Right renal pelvis (tissue), 4 donors: ENCODE results near the gene TASP1. TPM values are rescaled to one million over a fixed set of nuclear protein-coding genes. Genes with fewer than 3 reads are reported as not detected.
"Not testable (repeated sequence)": the region's sequence is repeated elsewhere in the genome, so short reads cannot be mapped to it uniquely, and the experiment has no call there.

Experiments
- DNase-seq, 4 donors: peaks; one replicate each; pipeline ENCODE4 v3.0.0-alpha.2; 2013; ENCODE audit warnings: low read depth in 4 of 4, low spot score in 3 of 4, missing footprints in 1 of 4
- polyA plus RNA-seq, 4 donors: library from polyadenylated mRNA; unstranded; fragments of 120-200 nt; gene quantifications; one replicate each; pipeline ENCODE4 v1.2.1, GENCODE V29; 2013; ENCODE audit not compliant: insufficient read length in 4 of 4

The TASP1 gene
- polyA plus RNA-seq, 4 donors = 14.3 to 15.0 (median 14.7) TPM

DNA sequence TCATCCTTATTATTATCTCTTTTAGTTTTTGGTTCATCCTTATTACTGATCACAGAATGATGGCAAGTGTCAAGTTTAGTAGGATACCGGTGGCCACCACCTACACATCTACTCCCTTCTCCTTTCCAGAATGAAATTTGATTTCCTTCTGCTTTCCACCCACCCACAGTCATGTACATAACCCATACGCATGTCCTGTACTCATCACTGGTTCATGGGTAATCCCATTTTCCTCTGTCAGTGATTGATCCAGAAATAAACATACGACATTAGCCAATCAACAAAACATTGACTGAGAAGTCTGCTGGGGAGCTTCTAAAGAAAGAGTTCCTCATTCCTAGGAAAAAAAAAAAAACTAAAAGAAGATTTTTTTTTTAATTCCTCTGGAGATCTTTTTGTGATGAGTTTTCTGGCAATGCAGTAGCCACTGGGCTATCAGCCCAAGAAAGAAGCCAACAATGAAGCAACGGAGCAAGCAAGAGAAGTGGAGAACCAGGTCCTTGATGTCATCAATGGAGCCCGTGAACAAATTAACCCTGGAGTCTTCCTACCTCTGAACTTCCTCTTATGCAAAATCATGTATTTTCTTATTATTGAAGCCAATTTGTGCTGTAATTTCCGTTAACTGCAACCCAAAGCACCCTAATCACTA lies 127.8 kb downstream of the TASP1 start:
- DNase-seq = no peak

DNA sequence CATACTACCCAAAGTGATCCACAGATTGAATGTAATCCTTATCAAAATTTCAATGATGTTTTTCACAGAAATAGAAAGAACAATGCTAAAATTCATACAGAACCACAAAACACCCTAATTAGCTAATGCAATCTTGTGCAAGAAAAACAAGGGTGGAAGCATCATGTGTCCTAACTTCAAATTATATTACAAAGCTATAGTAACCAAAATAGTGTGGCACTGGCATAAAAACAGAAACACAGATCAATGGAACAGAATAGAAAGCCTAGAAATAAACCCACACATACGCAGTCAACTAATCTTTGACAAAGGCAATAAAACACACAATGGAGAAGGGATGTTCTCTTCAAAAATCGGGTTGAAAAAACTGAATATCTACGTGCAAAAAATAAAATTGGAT lies 131.1 kb downstream of the TASP1 start:
- DNase-seq = no peak

DNA sequence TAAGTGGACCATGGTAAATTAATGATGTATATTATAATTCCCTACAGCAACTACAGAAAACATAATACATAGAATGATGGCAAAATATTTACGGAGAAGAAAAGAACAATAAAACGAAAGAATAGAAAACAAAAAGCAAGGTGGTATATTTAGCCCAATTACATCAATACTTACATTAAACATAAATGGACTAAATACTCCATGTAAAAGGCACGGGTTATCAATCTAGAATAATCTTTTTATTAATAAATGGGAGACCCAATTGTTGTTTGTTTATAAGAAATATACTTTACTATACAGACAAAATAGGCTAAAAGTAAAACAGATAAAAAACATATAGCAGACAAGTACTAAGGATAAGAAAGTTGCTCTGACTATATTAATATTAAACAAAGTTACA lies 137.2 kb downstream of the TASP1 start:
- DNase-seq = no peak

DNA sequence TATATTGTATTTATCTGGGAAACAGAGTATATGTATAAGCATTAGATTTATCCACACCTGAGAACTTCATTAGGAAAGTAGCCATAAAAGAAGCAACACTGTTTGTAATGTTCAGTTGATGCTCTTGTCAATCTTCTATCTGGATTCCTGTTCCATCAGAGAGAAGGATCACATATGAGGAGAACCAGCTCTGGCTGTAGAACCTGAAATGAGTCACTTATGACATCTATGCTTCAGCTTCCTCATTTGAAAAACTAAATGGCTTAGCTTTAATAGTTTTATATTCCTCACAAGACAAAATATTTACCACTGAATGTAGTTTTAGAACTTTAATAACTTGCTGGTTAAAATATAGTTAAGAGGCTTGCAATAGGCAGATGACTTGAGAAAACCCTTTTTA lies 144.7 kb downstream of the TASP1 start:
- no peak for DNase-seq

DNA sequence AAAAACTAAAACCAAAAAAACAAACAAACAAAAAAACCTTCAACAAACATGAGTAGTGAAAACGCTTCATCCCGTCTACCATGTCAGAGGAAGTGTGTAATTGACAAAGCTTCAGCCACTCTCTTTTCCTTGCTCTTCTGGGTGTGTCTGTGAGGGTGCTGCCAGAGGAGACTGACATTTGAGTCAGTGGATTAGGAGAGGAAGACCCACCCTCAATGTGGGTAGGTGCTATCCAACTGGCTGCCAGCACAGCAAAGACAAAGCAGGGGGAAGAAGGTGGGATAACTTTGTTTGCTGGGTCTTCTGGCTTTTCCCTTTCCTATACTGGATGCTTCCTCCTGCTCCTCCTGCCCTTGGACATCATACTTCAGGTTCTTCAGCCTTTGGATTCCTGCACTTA lies 145.6 kb downstream of the TASP1 start:
- DNase-seq = no peak

DNA sequence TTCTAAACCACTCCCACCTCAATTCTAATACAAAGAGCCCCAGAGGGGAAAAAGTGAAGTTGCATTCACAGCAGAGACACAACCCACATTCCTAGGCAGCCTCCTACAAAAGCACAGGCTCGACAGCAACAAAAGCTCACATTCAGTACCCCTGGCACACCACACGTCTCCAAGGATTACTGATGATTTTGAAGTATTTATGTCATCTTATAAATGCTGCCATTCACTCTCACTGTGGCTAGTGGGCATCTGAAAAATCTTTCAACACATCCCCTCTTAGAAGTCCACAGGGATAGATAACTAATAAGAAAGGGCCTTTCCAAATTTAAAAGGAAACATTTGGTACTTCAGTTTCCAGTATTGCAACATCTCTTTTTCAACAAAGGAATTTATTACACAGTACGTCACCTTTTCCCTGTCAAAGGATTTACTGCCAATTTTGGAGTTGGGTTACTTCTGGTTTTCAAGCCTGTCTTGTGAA lies 146.7 kb downstream of the TASP1 start:
- no peak for DNase-seq

DNA sequence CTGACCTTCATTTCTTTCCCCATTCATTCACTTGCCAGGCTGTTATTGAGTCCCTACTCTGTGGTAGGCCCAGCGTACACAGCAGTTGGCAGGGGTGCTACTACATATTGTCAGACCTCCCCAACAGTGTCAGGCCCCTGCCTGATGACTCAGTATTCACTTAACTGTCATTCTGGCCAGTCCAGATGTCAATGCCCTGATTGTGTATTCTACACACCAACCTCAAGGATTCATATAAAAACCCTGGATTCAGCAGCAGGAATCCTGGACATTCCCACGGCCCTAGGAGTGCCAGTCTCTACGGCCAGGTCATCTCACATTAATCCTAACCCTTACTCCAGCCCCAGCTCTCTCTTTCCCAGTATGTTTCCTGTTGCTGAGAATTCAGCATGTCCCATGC lies 151.5 kb downstream of the TASP1 start:
- no peak for DNase-seq

DNA sequence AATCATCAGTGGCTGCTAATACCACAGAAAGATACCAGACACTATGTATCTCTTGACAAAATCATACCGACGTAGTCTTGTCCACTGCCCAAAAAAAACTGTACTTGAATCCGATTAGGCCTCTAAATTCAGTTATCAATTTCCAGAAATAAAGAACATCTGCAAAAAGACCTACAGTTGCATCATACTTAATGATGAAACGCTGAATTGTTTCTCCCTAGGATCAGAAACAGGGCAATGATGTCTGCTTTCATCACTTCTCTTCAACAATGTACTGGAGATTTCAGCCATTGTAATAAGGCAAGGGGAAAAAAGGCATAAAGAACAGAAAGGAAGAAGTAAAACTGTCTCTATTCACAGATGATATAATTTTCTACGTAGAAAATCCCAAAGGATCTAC lies 152.0 kb downstream of the TASP1 start:
- no peak for DNase-seq

DNA sequence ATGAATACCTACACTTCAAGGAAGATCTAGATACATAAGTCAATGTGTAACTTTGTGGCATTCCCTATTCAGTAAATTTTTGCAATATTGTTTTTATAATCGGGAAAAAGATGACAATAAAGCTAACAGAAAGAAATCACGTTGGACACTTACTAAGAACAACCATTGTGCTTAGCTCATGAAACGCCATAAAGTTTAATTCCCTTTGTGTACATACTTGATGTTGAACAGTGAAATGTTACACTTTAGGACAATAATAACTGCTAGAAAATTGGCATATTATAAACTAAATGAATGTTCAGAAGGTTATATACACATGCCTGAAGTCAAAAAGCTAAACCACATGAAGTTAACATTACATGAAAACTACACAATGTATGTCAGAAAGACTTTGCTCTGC lies 153.2 kb downstream of the TASP1 start:
- no peak for DNase-seq

DNA sequence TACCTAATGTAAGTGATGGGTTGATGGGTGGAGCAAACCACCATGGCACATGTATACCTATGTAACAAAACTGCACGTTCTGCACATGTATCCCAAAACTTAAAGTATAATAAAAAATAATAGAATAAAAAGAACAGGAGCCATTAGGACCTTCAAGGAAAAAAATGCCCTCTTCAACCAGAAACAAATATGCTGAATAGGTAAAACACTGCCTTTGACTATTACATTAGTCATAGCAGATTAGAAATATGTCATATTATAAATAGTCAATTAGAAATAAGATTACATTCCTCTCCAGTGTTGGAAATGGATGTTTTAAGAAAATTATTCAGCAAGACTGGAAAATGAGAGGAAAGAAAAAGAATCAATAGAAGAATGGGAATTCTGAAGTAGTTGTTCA lies 153.7 kb downstream of the TASP1 start:
- not testable (repeated sequence) for DNase-seq

DNA sequence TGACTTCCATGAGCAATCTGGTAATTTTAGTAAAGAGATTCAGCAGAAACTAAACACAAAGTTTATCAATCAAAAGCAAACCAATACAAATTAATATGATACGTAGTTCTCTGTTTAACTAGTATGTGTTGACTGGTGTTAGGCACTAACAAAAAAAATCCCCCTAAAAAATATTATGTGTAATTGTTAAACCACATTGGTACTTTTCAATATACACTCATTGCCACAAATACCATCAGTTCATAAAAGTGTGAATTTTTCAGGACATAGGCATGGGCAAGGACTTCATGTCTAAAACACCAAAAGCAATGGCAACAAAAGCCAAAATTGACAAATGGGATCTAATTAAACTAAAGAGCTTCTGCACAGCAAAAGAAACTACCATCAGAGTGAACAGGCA lies 155.3 kb downstream of the TASP1 start:
- not testable (repeated sequence) for DNase-seq

DNA sequence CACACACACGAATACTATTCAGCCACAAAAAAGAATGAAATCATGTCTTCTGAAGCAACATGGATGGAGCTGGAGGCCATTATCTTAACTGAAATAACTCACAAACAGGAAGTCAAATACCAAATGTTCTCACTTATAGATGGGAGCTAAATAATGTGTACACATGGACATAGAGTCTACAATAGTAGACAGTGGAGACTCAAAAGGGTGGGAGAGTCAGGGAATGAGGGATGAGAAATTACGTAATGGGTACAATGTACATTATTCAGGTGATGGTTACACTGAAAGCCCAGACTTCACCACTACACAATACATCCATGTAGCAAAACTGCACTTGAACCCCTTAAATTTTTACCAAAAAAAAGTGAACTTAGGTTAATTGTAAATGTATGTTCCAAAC lies 160.4 kb downstream of the TASP1 start:
- DNase-seq = no peak

DNA sequence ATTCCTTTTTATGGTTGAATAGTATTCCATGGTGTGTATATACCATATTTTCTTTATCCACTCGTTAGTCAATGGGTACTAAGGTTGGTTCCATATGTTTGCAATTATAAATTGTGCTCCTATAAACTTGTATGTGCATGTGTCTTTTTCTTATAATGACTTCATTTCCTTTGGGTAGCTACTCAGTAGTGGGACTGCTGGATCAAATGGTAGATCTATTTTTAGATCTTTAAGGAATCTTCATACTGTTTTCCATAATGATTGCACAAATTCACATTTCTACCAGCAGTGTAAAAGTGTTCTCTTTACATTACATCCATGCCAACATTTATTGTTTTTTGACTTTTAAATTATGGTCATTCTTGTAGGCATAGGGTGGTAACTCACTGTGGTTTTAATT lies 164.3 kb downstream of the TASP1 start:
- no peak for DNase-seq

DNA sequence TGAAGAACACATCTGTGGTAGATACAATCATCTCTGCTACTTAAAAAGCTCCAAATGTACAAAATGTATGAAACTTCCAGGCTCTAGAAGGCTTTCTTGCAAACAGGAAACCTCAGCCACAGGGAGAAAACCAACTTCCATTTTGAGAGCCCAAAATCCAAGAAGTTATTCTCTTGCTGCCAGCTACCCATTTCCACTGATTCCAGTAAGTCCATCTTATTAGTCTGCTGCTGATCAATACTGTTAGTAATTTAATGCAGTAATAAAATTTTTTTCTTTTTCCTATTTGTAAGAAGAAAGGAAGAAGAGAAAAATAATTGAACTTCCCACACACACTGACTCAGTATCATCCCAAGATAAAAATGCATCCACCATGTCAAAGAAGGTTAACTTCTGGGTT lies 169.5 kb downstream of the TASP1 start:
- DNase-seq = no peak

DNA sequence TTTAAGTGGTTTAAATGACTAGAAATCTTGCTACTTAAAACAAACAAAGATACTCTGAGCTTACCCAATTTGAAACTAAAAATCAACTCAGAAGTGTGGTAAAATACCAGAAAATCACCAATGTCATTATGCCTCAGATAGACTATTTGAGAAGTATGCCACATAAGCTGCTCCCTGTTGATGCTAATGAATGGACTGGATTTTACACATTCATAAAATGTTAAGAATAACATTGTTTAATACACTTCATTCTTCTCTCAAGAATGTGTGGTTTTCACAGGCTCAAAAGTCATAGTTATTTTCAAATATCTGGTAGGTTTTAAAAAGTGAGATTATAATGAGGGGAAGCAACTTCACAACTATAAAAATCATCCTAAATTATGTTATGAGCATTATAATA lies 170.6 kb downstream of the TASP1 start:
- no peak for DNase-seq

DNA sequence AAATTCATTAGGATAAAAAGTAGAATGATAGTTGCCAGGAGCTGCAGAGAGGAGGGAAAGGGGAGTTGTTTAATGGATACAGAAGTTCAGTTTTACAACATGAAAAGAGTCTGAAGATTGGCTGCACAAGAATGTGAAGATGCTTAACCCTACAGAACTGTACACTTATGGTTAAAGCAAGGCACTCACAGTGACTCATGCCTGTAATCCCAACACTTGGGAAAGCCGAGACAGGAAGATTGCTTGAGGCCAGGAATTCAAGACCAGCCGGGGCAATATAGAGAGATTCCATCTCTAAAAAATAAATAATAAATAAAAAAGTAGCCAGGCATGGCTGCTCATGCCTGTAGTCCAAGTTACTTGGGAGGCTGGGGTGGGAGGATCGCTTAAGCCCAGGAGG lies 174.0 kb downstream of the TASP1 start:
- no peak for DNase-seq

DNA sequence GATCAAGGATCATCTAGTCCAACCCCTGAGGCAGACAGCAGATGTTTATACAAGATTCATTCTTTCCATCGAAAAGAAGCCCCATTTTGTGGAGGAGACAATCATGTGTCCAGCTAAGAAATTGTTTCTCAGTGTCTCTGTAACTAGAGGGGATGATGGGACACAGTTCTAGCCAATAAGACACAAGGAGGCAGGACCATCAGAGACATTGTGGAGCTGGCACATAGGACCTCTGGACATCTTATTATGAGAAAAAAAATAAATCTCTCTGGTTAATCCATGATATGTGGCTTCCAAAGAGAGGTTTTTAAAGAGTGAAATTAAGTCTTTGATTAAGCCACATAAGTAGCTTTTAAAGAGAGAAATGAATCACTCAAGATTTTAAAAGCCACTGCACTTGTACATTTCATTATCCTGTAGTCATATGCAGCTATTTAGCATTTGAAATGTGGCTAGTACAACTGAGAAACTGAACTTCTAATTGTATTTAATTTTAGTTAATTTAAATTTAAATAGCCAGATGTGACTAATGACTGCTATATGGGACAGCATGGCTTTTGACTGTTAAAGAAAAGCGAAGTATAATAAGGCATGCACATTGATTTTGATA lies 176.8 kb downstream of the TASP1 start:
- no peak for DNase-seq

DNA sequence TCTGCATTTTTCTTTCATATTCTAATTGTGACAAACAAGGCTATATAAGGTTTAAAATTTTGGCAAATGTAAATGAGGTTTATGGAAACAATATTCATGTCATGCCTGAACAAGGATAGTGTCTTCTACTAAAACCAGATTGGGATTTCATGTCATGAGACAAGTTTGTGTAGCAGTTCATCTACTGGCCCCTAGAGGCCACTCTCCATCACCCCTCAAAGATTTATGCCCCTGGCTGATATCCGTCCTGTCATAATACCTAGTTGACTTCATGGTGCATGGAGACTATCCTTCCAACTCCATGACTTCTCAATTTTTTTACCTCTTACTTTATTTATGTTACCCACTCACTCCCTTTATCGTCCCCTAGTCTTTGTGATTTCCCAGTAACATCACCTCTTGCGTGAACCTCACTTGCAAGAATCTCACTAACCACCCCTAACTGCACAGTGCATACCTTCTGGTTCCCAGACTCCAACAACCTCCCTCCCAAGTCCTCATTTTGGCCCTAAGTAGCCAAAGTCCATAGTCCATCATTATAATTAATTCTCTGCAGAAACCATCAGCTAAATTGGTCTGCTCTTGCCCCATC lies 179.8 kb downstream of the TASP1 start:
- DNase-seq = no peak

DNA sequence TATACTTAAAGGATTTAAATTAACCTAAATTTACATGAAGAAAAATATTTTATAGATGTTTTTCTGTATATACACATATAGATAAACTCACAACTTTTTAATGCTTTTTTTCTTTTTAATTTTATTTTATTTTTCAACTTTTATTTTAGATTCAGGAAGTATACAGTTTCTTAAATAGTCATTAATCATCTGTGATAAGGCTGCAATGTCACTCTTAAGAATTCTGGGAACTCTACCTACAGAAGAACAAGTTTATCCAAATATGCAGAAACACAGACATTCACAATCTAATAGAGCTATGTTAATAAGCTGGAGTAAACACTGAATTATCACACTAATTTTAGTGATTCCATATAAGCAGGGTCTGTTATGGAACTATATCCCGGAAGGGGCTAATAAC lies 181.2 kb downstream of the TASP1 start:
- DNase-seq = no peak

DNA sequence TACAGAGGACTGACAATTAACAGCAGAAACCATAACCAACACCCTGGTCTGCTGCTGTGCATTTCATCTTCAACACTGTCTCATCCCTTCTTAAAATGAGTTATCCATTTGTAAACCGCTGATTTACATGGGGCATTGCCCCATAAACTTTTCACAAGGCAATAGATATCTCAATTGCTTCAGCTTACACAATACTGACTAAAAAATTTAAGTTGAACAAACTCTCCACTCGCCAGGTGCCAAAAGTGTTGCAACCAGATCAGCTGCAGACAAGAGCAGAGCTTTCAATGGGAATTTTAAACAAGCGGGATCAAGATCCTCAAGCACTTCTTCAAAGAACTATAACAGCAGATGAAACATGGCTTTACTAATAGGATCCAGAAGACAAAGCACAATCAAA lies 183.0 kb downstream of the TASP1 start:
- DNase-seq = no peak

DNA sequence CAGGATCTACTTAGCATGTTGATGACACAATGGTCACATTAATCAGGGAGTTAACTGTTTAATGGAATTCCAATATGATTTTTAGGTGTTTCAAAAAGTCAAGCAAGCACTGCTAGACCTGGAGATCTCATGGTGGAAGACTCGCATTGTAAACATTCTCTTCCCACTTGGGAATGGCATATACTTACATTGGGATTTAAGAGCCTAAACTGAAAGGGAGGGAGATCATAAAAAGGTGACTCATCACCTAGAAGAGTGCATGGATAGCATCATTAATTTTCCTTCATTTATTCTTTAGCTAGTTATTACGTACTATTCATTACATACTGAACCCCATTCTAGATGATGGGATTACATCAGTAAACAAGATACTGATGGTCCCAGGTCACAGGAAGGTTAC lies 185.4 kb downstream of the TASP1 start:
- no peak for DNase-seq

DNA sequence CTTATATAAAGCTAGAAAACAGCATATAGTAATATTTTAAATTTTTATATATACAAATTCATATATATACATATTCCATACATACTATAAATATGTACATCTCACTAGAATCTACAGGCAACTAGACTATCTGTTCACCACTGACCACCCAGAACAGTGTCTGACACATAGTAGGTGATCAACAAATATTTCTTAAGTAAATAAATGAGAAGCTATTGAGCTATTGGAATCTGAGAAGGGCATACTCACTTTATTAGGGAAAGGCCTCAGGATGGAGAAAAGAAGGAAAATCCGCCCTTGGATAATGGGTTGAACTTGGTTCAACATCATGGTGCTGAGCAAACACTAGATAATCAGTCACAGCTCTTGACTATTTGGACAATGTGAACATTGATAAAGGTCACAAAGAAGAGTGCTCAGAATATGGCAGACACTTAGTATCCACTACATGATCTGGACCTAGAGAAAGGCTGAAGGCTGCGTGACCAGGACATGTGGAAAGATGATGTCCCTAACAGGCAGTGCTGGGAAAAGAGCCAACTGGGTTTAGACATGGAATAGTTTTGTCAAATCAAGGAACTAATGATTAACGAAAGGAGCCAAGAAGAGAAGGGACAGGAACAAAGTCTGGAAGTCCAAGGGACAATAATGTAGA lies 186.1 kb downstream of the TASP1 start:
- no peak for DNase-seq
